GM12878 (cell line): ENCODE measurements around the gene TMEM26. TPM values are rescaled to one million over a fixed set of nuclear protein-coding genes. Genes with fewer than 3 reads are reported as not detected.

Experiments used
- ATAC-seq: fragments of 200-7000 bp; cut with Tn5 transposase; 3 replicates; pipeline ENCODE4 v1.9.1; 2020; ENCODE audit warnings: mild to moderate bottlenecking, moderate library complexity
- BruUV-seq: library from RNA; stranded (reverse); fragments of 400-500 nt; replicated peaks from 2 replicates; lab custom pipeline; 2021; lab: Mats Ljungman, UMichigan
- CTCF ChIA-PET: fragments of 300-600 bp; sonication (Branson Sonifier 250); formaldehyde crosslinking; extraction: SDS; loops from one replicate; lab custom pipeline; 2021; ENCODE audit warnings: inconsistent platforms; lab: Yijun Ruan, JAX
- POLR2A ChIA-PET: fragments of 350-600 bp; formaldehyde crosslinking; extraction: SDS; loops from one replicate; lab custom pipeline; 2021; ENCODE audit warnings: inconsistent platforms; lab: Charles Lee
- RAD21 ChIA-PET: fragments of 300-600 bp; sonication (Branson Sonifier 250); formaldehyde crosslinking; loops from one replicate; lab custom pipeline; 2023; ENCODE audit warnings: antibody characterized with exemption; ENCODE audit not compliant: unreplicated experiment; lab: Charles Lee
- SMC1A ChIA-PET: fragments of 300-600 bp; sonication (Branson Sonifier 250); formaldehyde crosslinking; loops from one replicate; lab custom pipeline; 2023; ENCODE audit not compliant: unreplicated experiment, uncharacterized antibody; lab: Charles Lee
- DNase-seq: peaks from one replicate; pipeline ENCODE4 v3.0.0-alpha.2; 2011; ENCODE audit warnings: low read depth, low spot score
- FAIRE-seq: peaks from 3 replicates; lab custom pipeline; 2011; peaks lifted over from hg19 to GRCh38; lab: Jason Lieb, UNC
- H2AFZ ChIP-seq: 2 replicates; pipeline ENCODE4 v1.6.0; 2011; ENCODE audit warnings: low read depth, low read length, control low read depth; ENCODE audit not compliant: control insufficient read depth
- H3K27ac ChIP-seq: 2 replicates; pipeline ENCODE4 v1.5.1; 2011; ENCODE audit warnings: control low read depth; ENCODE audit not compliant: control insufficient read depth, insufficient read depth
- H3K27me3 ChIP-seq, 2 experiments: replicated peaks in 1 of 2; 2 replicates each; pipeline versions ENCODE4 v1.6.0 to v1.6.1; 2011; ENCODE audit warnings: low read length in 1 of 2; ENCODE audit not compliant: control insufficient read depth in 2 of 2, insufficient read depth in 2 of 2
- H3K36me3 ChIP-seq, 2 experiments: 2 replicates each; pipeline ENCODE4 v1.5.1; 2011; ENCODE audit warnings: low read length in 1 of 2; ENCODE audit not compliant: control insufficient read depth in 2 of 2, insufficient read depth in 2 of 2
- H3K4me1 ChIP-seq: 2 replicates; pipeline ENCODE4 v1.6.1; 2011; ENCODE audit warnings: mild to moderate bottlenecking, low read length, moderate library complexity, mixed read lengths; ENCODE audit not compliant: control insufficient read depth, insufficient read depth
- H3K4me2 ChIP-seq: 2 replicates; pipeline ENCODE4 v1.6.0; 2011; ENCODE audit warnings: control low read depth; ENCODE audit not compliant: control insufficient read depth, insufficient read depth
- H3K4me3 ChIP-seq: fragments of 200-600 bp; sonication (generic); 2 replicates; pipeline ENCODE4 v1.5.1; 2016
- H3K79me2 ChIP-seq: 2 replicates; pipeline ENCODE4 v1.6.0; 2011; ENCODE audit warnings: low read length; ENCODE audit not compliant: control insufficient read depth, insufficient read depth
- H3K9ac ChIP-seq: 2 replicates; pipeline ENCODE4 v1.8.0; 2011; ENCODE audit warnings: low read length, control low read depth, mixed read lengths; ENCODE audit not compliant: control insufficient read depth, insufficient read depth
- H3K9me3 ChIP-seq: replicated peaks from 3 replicates; pipeline ENCODE4 v1.5.1; 2011; ENCODE audit warnings: mild to moderate bottlenecking, low read length; ENCODE audit not compliant: control insufficient read depth, insufficient read depth
- H4K20me1 ChIP-seq: 2 replicates; pipeline ENCODE4 v1.6.0; 2011; ENCODE audit not compliant: control insufficient read depth, insufficient read depth
- CBX5 ChIP-seq: sonication (generic); IDR thresholded peaks from 2 replicates; pipeline ENCODE4 v1.6.1; 2016; ENCODE audit warnings: low read depth, moderate library complexity, mild to moderate bottlenecking, inconsistent platforms
- CHD2 ChIP-seq: IDR thresholded peaks from 2 replicates; pipeline ENCODE4 v1.6.1; 2011; ENCODE audit warnings: low read depth, low read length, improper control_type of control experiment, borderline replicate concordance
- CREB1 ChIP-seq: IDR thresholded peaks from 2 replicates; pipeline ENCODE4 v1.6.1; 2012; ENCODE audit warnings: low read depth, mild to moderate bottlenecking, inconsistent platforms
- ESRRA ChIP-seq: IDR thresholded peaks from 2 replicates; pipeline ENCODE4 v1.6.1; 2012; ENCODE audit warnings: mild to moderate bottlenecking, low read length, improper control_type of control experiment
- JUND ChIP-seq: IDR thresholded peaks from 2 replicates; pipeline ENCODE4 v1.6.1; 2012; ENCODE audit warnings: low read depth, mild to moderate bottlenecking, low read length, improper control_type of control experiment, moderate library complexity
- MTA3 ChIP-seq: IDR thresholded peaks from 2 replicates; pipeline ENCODE4 v1.6.1; 2012; ENCODE audit warnings: low read length, inconsistent platforms, borderline replicate concordance
- RCOR1 ChIP-seq: conservative IDR thresholded peaks from 2 replicates; pipeline ENCODE4 v1.6.1; 2012; ENCODE audit warnings: low read depth, low read length, improper control_type of control experiment
- SP1 ChIP-seq: IDR thresholded peaks from one replicate; pipeline ENCODE4 v1.6.1; 2011; ENCODE audit warnings: low read depth, low read length
- SUPT20H ChIP-seq: IDR thresholded peaks from 2 replicates; pipeline ENCODE4 v1.6.1; 2011; ENCODE audit warnings: low read depth, mild to moderate bottlenecking, low read length, moderate library complexity, borderline replicate concordance; ENCODE audit not compliant: control insufficient read depth
- TAF1 ChIP-seq: IDR thresholded peaks from 2 replicates; pipeline ENCODE4 v1.6.1; 2011; ENCODE audit warnings: mild to moderate bottlenecking, low read depth, low read length, borderline replicate concordance
- TBL1XR1 ChIP-seq: IDR thresholded peaks from 2 replicates; pipeline ENCODE4 v1.6.1; 2012; ENCODE audit warnings: low read depth, low read length, improper control_type of control experiment
- TCF12 ChIP-seq: IDR thresholded peaks from 2 replicates; pipeline ENCODE4 v1.6.1; 2011; ENCODE audit warnings: low read depth, mild to moderate bottlenecking, low read length
- WRNIP1 ChIP-seq: IDR thresholded peaks from 2 replicates; pipeline ENCODE4 v1.6.1; 2011; ENCODE audit warnings: low read depth, low read length, improper control_type of control experiment, borderline replicate concordance
- ZBTB33 ChIP-seq: fragments of 450-650 bp; IDR thresholded peaks from 2 replicates; pipeline ENCODE4 v1.6.1; 2017; ENCODE audit warnings: mild to moderate bottlenecking
- ZNF274 ChIP-seq: IDR thresholded peaks from one replicate; pipeline ENCODE4 v1.8.0; 2011; ENCODE audit not compliant: insufficient read length, insufficient read depth
- ZZZ3 ChIP-seq: IDR thresholded peaks from 2 replicates; pipeline ENCODE4 v1.6.1; 2011; ENCODE audit warnings: low read depth; ENCODE audit not compliant: control insufficient read depth, insufficient read length
- WGBS: methylation state at CpG from one replicate; pipeline ENCODE4 v1.1.6; 2016; ENCODE audit warnings: low lambda C conversion rate; ENCODE audit not compliant: insufficient replicate concordance, insufficient coverage; ENCODE audit errors: missing lambda C conversion rate; 5-methylcytosine and 5-hydroxymethylcytosine counted together
- in situ Hi-C: fragments of 300-500 bp; cut with MboI; formaldehyde crosslinking; loops from 9 replicates; pipeline ENCODE4 v1.14.3; 2018; ENCODE audit warnings: mixed read lengths
- intact Hi-C: fragments of 100-400 bp; cut with micrococcal nuclease; formaldehyde crosslinking; loops from one replicate; pipeline ENCODE4 v1.14.2; 2022; ENCODE audit not compliant: unreplicated experiment
- polyA plus RNA-seq, 11 experiments: library from polyadenylated mRNA; depleted of rRNA in 4 of 11; unstranded in 6 of 11; stranded (reverse) in 5 of 11; fragments of >200 nt; fragmentation: Nextera tagmentation in 4 of 11; fragmentation: Illumina TruSeq in 1 of 11; extraction: Ambion mirVana in 4 of 11; extraction: Trizol in 1 of 11; gene quantifications; 1 replicate in 1 of 11; 2 replicates in 10 of 11; pipeline versions ENCODE4 v1.2.1 to v1.2.3, GENCODE V29; 2011 to 2016; ENCODE audit warnings: inconsistent platforms in 2 of 11, missing spikeins in 2 of 11, low read depth in 1 of 11
- total RNA-seq, 4 experiments: library from RNA; depleted of rRNA in 3 of 4; stranded (reverse); fragments of >200 nt in 3 of 4; fragmentation: Illumina TruSeq in 1 of 4; extraction: Trizol in 1 of 4; gene quantifications; 2 replicates each; pipeline versions ENCODE4 v1.2.1 to v1.2.3, GENCODE V29; 2013 to 2021
- TF ChIP-seq, protein P1 (sequence below): fragments of 450-650 bp; IDR thresholded peaks from 2 replicates; pipeline ENCODE4 v1.6.1; 2017; ENCODE audit warnings: mild to moderate bottlenecking, moderate library complexity

Gene TMEM26
- total and polyA plus RNA-seq, 10 of the 15 experiments (the other 5 are each of a cell fraction or from before 2014, with no cell fraction given): not detected

GRCh38 chr10:61423178-61423577, 30.0 kb downstream of the TMEM26 start (continued):
- TF ChIP-seq ZBTB33: no peak
- no peak for TF ChIP-seq SP1
- TF ChIP-seq CREB1: no peak
- TF ChIP-seq TBL1XR1: no peak
- TF ChIP-seq CBX5: no peak
- TF ChIP-seq, all 136 proteins: peak for 0

DNA sequence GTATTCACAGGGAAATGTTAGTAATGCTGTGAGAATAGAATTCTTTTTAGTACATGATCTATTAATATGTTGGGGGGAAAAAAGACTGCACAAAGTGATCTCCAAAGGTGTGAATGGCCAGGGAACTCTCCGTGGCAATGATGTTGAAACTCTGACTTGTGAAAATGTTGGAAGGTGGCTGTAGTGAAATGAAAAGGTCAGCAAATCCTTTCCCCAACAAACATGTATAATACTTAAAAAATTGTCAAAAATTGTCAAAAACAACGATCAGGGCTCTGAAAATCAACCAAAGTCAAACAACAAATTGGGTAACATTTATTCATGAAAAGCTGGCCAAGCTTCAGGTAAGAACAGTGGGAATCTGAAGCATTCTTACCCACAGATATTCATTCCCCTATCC, 35.5 kb downstream of the TMEM26 start:
- FAIRE-seq: no peak
- ChIA-PET RAD21 (no interaction called here), CTCF (no interaction called here), POLR2A (no interaction called here), SMC1A (no interaction called here)
- no peak overlapping the region for H3K27ac ChIP-seq
- intact Hi-C loops (no loop called here), in situ Hi-C loops (no loop called here)
- no peaks in the 10 kb centered on the region for H3K79me2 ChIP-seq
- H4K20me1 ChIP-seq: no peaks in the 10 kb centered on the region
- no peak overlapping the region for H3K9ac ChIP-seq
- H3K4me3 ChIP-seq: no peak overlapping the region
- no peaks in the 10 kb centered on the region for H3K36me3 ChIP-seq
- H3K4me1 ChIP-seq: no peaks in the 10 kb centered on the region
- H3K9me3 ChIP-seq: no peaks in the 10 kb centered on the region
- ATAC-seq: no peak
- DNase-seq: no peak
- H2AFZ ChIP-seq: no peak overlapping the region
- H3K27me3 ChIP-seq: no peaks in the 10 kb centered on the region
- no peak for TF ChIP-seq RCOR1
- TF ChIP-seq ZZZ3: no peak
- TF ChIP-seq TCF12: no peak
- no peak for TF ChIP-seq MTA3
- TF ChIP-seq ZNF274: no peak
- TF ChIP-seq JUND: no peak
- no peak for TF ChIP-seq ESRRA
- no peak for TF ChIP-seq WRNIP1
- TF ChIP-seq, protein P1, sequence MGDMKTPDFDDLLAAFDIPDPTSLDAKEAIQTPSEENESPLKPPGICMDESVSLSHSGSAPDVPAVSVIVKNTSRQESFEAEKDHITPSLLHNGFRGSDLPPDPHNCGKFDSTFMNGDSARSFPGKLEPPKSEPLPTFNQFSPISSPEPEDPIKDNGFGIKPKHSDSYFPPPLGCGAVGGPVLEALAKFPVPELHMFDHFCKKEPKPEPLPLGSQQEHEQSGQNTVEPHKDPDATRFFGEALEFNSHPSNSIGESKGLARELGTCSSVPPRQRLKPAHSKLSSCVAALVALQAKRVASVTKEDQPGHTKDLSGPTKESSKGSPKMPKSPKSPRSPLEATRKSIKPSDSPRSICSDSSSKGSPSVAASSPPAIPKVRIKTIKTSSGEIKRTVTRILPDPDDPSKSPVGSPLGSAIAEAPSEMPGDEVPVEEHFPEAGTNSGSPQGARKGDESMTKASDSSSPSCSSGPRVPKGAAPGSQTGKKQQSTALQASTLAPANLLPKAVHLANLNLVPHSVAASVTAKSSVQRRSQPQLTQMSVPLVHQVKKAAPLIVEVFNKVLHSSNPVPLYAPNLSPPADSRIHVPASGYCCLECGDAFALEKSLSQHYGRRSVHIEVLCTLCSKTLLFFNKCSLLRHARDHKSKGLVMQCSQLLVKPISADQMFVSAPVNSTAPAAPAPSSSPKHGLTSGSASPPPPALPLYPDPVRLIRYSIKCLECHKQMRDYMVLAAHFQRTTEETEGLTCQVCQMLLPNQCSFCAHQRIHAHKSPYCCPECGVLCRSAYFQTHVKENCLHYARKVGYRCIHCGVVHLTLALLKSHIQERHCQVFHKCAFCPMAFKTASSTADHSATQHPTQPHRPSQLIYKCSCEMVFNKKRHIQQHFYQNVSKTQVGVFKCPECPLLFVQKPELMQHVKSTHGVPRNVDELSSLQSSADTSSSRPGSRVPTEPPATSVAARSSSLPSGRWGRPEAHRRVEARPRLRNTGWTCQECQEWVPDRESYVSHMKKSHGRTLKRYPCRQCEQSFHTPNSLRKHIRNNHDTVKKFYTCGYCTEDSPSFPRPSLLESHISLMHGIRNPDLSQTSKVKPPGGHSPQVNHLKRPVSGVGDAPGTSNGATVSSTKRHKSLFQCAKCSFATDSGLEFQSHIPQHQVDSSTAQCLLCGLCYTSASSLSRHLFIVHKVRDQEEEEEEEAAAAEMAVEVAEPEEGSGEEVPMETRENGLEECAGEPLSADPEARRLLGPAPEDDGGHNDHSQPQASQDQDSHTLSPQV: no peak
- TF ChIP-seq SUPT20H: no peak
- TF ChIP-seq TAF1: no peak
- TF ChIP-seq CHD2: no peak
- TF ChIP-seq ZBTB33: no peak
- H3K4me2 ChIP-seq: no peak overlapping the region
- BruUV-seq: no TSS peak
- WGBS: 6% methylated on average over 2 of the region's 2 CpGs
